GM12878 (cell line): ENCODE results near the gene KLRF2. TPM values are rescaled to one million over a fixed set of nuclear protein-coding genes. Genes with fewer than 3 reads are reported as not detected.

Source experiments
- ATAC-seq: fragments of 200-7000 bp; cut with Tn5 transposase; 3 replicates; pipeline ENCODE4 v1.9.1; 2020; ENCODE audit warnings: mild to moderate bottlenecking, moderate library complexity
- BruUV-seq: library from RNA; stranded (reverse); fragments of 400-500 nt; replicated peaks from 2 replicates; lab custom pipeline; 2021; lab: Mats Ljungman, UMichigan
- CTCF ChIA-PET: fragments of 300-600 bp; sonication (Branson Sonifier 250); formaldehyde crosslinking; extraction: SDS; loops from one replicate; lab custom pipeline; 2021; ENCODE audit warnings: inconsistent platforms; lab: Yijun Ruan, JAX
- POLR2A ChIA-PET: fragments of 350-600 bp; formaldehyde crosslinking; extraction: SDS; loops from one replicate; lab custom pipeline; 2021; ENCODE audit warnings: inconsistent platforms; lab: Charles Lee
- RAD21 ChIA-PET: fragments of 300-600 bp; sonication (Branson Sonifier 250); formaldehyde crosslinking; loops from one replicate; lab custom pipeline; 2023; ENCODE audit warnings: antibody characterized with exemption; ENCODE audit not compliant: unreplicated experiment; lab: Charles Lee
- SMC1A ChIA-PET: fragments of 300-600 bp; sonication (Branson Sonifier 250); formaldehyde crosslinking; loops from one replicate; lab custom pipeline; 2023; ENCODE audit not compliant: unreplicated experiment, uncharacterized antibody; lab: Charles Lee
- DNase-seq: peaks from one replicate; pipeline ENCODE4 v3.0.0-alpha.2; 2011; ENCODE audit warnings: low read depth, low spot score
- FAIRE-seq: peaks from 3 replicates; lab custom pipeline; 2011; peaks lifted over from hg19 to GRCh38; lab: Jason Lieb, UNC
- H2AFZ ChIP-seq: 2 replicates; pipeline ENCODE4 v1.6.0; 2011; ENCODE audit warnings: low read depth, low read length, control low read depth; ENCODE audit not compliant: control insufficient read depth
- H3K27ac ChIP-seq: 2 replicates; pipeline ENCODE4 v1.5.1; 2011; ENCODE audit warnings: control low read depth; ENCODE audit not compliant: control insufficient read depth, insufficient read depth
- H3K27me3 ChIP-seq, 2 experiments: replicated peaks in 1 of 2; 2 replicates each; pipeline versions ENCODE4 v1.6.0 to v1.6.1; 2011; ENCODE audit warnings: low read length in 1 of 2; ENCODE audit not compliant: control insufficient read depth in 2 of 2, insufficient read depth in 2 of 2
- H3K36me3 ChIP-seq, 2 experiments: 2 replicates each; pipeline ENCODE4 v1.5.1; 2011; ENCODE audit warnings: low read length in 1 of 2; ENCODE audit not compliant: control insufficient read depth in 2 of 2, insufficient read depth in 2 of 2
- H3K4me1 ChIP-seq: 2 replicates; pipeline ENCODE4 v1.6.1; 2011; ENCODE audit warnings: mild to moderate bottlenecking, low read length, moderate library complexity, mixed read lengths; ENCODE audit not compliant: control insufficient read depth, insufficient read depth
- H3K4me2 ChIP-seq: 2 replicates; pipeline ENCODE4 v1.6.0; 2011; ENCODE audit warnings: control low read depth; ENCODE audit not compliant: control insufficient read depth, insufficient read depth
- H3K4me3 ChIP-seq: fragments of 200-600 bp; sonication (generic); 2 replicates; pipeline ENCODE4 v1.5.1; 2016
- H3K79me2 ChIP-seq: 2 replicates; pipeline ENCODE4 v1.6.0; 2011; ENCODE audit warnings: low read length; ENCODE audit not compliant: control insufficient read depth, insufficient read depth
- H3K9ac ChIP-seq: 2 replicates; pipeline ENCODE4 v1.8.0; 2011; ENCODE audit warnings: low read length, control low read depth, mixed read lengths; ENCODE audit not compliant: control insufficient read depth, insufficient read depth
- H3K9me3 ChIP-seq: replicated peaks from 3 replicates; pipeline ENCODE4 v1.5.1; 2011; ENCODE audit warnings: mild to moderate bottlenecking, low read length; ENCODE audit not compliant: control insufficient read depth, insufficient read depth
- H4K20me1 ChIP-seq: 2 replicates; pipeline ENCODE4 v1.6.0; 2011; ENCODE audit not compliant: control insufficient read depth, insufficient read depth
- CREM ChIP-seq: IDR thresholded peaks from 2 replicates; pipeline ENCODE4 v1.6.1; 2014; ENCODE audit warnings: antibody characterized with exemption, low read depth
- MTA2 ChIP-seq: fragments of 450-650 bp; IDR thresholded peaks from 2 replicates; pipeline ENCODE4 v1.6.1; 2016; ENCODE audit warnings: low read depth, mild to moderate bottlenecking, moderate library complexity
- PKNOX1 ChIP-seq: fragments of 450-650 bp; IDR thresholded peaks from 2 replicates; pipeline ENCODE4 v1.6.1; 2016; ENCODE audit warnings: mild to moderate bottlenecking
- POLR2A ChIP-seq: IDR thresholded peaks from 2 replicates; pipeline ENCODE4 v1.6.1; 2011; ENCODE audit warnings: low read depth, mild to moderate bottlenecking, low read length
- POLR2AphosphoS2 ChIP-seq: IDR thresholded peaks from 2 replicates; pipeline ENCODE4 v1.6.1; 2011; ENCODE audit warnings: low read depth, mild to moderate bottlenecking, low read length, improper control_type of control experiment, moderate library complexity
- RELB ChIP-seq: fragments of 450-650 bp; IDR thresholded peaks from 2 replicates; pipeline ENCODE4 v1.6.1; 2017; ENCODE audit warnings: low read depth, mild to moderate bottlenecking, moderate library complexity
- SPI1 ChIP-seq: IDR thresholded peaks from 2 replicates; pipeline ENCODE4 v1.6.1; 2011; ENCODE audit warnings: low read depth, mild to moderate bottlenecking, low read length, moderate library complexity, borderline replicate concordance; ENCODE audit not compliant: insufficient read depth
- SUPT20H ChIP-seq: IDR thresholded peaks from 2 replicates; pipeline ENCODE4 v1.6.1; 2011; ENCODE audit warnings: low read depth, mild to moderate bottlenecking, low read length, moderate library complexity, borderline replicate concordance; ENCODE audit not compliant: control insufficient read depth
- ZNF687 ChIP-seq: fragments of 450-650 bp; IDR thresholded peaks from 2 replicates; pipeline ENCODE4 v1.6.1; 2017; ENCODE audit warnings: mild to moderate bottlenecking, moderate library complexity
- WGBS: methylation state at CpG from one replicate; pipeline ENCODE4 v1.1.6; 2016; ENCODE audit warnings: low lambda C conversion rate; ENCODE audit not compliant: insufficient replicate concordance, insufficient coverage; ENCODE audit errors: missing lambda C conversion rate; 5-methylcytosine and 5-hydroxymethylcytosine counted together
- in situ Hi-C: fragments of 300-500 bp; cut with MboI; formaldehyde crosslinking; loops from 9 replicates; pipeline ENCODE4 v1.14.3; 2018; ENCODE audit warnings: mixed read lengths
- intact Hi-C: fragments of 100-400 bp; cut with micrococcal nuclease; formaldehyde crosslinking; loops from one replicate; pipeline ENCODE4 v1.14.2; 2022; ENCODE audit not compliant: unreplicated experiment
- polyA plus RNA-seq, 11 experiments: library from polyadenylated mRNA; depleted of rRNA in 4 of 11; unstranded in 6 of 11; stranded (reverse) in 5 of 11; fragments of >200 nt; fragmentation: Nextera tagmentation in 4 of 11; fragmentation: Illumina TruSeq in 1 of 11; extraction: Ambion mirVana in 4 of 11; extraction: Trizol in 1 of 11; gene quantifications; 1 replicate in 1 of 11; 2 replicates in 10 of 11; pipeline versions ENCODE4 v1.2.1 to v1.2.3, GENCODE V29; 2011 to 2016; ENCODE audit warnings: inconsistent platforms in 2 of 11, missing spikeins in 2 of 11, low read depth in 1 of 11
- total RNA-seq, 4 experiments: library from RNA; depleted of rRNA in 3 of 4; stranded (reverse); fragments of >200 nt in 3 of 4; fragmentation: Illumina TruSeq in 1 of 4; extraction: Trizol in 1 of 4; gene quantifications; 2 replicates each; pipeline versions ENCODE4 v1.2.1 to v1.2.3, GENCODE V29; 2013 to 2021
- TF ChIP-seq, protein P1 (sequence below): IDR thresholded peaks from 2 replicates; pipeline ENCODE4 v1.6.1; 2011; ENCODE audit warnings: mild to moderate bottlenecking, low read depth, low read length, moderate library complexity; ENCODE audit not compliant: insufficient replicate concordance

Gene KLRF2
- total and polyA plus RNA-seq, 10 of the 15 experiments (the other 5 are each of a cell fraction or from before 2014, with no cell fraction given), result 0.15 to 2.1 (median 0.26) TPM; not detected in 6

DNA sequence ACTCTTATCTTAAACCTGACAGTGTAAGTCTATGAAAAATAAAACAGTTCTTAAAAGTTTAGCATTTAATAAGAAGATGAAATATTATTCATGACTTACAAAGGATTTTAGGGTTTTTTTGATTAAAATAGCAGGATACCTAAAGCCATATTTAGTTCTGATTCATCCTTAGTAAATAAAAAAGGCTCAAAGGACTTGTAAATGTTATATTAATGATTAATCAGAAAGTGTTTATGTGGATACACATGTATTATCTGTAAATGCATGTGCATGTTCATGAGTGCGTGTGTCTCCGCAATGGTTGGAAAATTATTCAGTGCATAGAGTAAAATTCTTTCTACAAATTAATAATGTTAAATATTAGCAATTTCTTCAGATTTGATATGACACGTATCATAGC is 49.6 kb upstream of the KLRF2 start:
- BruUV-seq, result no TSS peak
- Histone ChIP-seq H3K9ac (no peak overlapping the region), H4K20me1 (no peaks in the 10 kb centered on the region), H3K27ac (no peak overlapping the region), H3K4me3 (no peak overlapping the region), H3K9me3 (no peaks in the 10 kb centered on the region), H3K4me1 (no peaks in the 10 kb centered on the region), H3K4me2 (no peak overlapping the region), H3K79me2 (no peaks in the 10 kb centered on the region), H3K36me3 (no peaks in the 10 kb centered on the region), H2AFZ (no peak overlapping the region), H3K27me3 (no peaks in the 10 kb centered on the region)
- FAIRE-seq (no peak), DNase-seq (no peak), ATAC-seq (no peak)
- intact Hi-C loops, result no loop called here
- TF ChIP-seq SUPT20H, result no peak
- TF ChIP-seq PKNOX1, result no peak
- TF ChIP-seq, protein P1, sequence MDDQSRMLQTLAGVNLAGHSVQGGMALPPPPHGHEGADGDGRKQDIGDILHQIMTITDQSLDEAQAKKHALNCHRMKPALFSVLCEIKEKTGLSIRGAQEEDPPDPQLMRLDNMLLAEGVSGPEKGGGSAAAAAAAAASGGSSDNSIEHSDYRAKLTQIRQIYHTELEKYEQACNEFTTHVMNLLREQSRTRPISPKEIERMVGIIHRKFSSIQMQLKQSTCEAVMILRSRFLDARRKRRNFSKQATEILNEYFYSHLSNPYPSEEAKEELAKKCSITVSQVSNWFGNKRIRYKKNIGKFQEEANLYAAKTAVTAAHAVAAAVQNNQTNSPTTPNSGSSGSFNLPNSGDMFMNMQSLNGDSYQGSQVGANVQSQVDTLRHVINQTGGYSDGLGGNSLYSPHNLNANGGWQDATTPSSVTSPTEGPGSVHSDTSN, result no peak
- no peak for TF ChIP-seq RELB
- no peak for TF ChIP-seq MTA2
- no peak for TF ChIP-seq SPI1
- TF ChIP-seq ZNF687, result no peak
- no peak for TF ChIP-seq POLR2A
- no peak for TF ChIP-seq CREM
- no peak for TF ChIP-seq POLR2AphosphoS2
- ChIA-PET CTCF (no interaction called here), SMC1A (no interaction called here), POLR2A (no interaction called here), RAD21 (no interaction called here)
- in situ Hi-C loops, result no loop called here
- WGBS, result 46% methylated on average over 3 of the region's 3 CpGs
